Esophagus squamous epithelium (tissue), 5 donors: ENCODE data around the gene CYP2A13. TPM values are rescaled to one million over a fixed set of nuclear protein-coding genes. Genes with fewer than 3 reads are reported as not detected.
"Not testable (repeated sequence)": the region's sequence is repeated elsewhere in the genome, so short reads cannot be mapped to it uniquely, and the experiment has no call there.

Source experiments
- DNase-seq: peaks from one replicate; lab custom pipeline; 2025; lab: John Stamatoyannopoulos, UW
- H3K27ac ChIP-seq, 4 donors: fragments of 200-600 bp; sonication (generic); one replicate each; pipeline ENCODE4 v1.5.1; 2016 to 2019; ENCODE audit warnings: mild to moderate bottlenecking in 1 of 4
- H3K27me3 ChIP-seq, 4 donors: fragments of 200-600 bp; sonication (generic); 1 replicate in 3 of 4; 2 replicates in 1 of 4; pipeline versions ENCODE4 v1.5.1 to v1.6.0; 2017 to 2021; ENCODE audit warnings: antibody characterized with exemption in 1 of 4
- H3K36me3 ChIP-seq, 3 donors: fragments of 200-600 bp; sonication (generic); one replicate each; pipeline ENCODE4 v1.5.1; 2016 to 2019
- H3K4me1 ChIP-seq, 3 donors: fragments of 200-600 bp; sonication (generic); one replicate each; pipeline ENCODE4 v1.5.1; 2017 to 2019
- H3K4me3 ChIP-seq, 4 donors: fragments of 200-600 bp; sonication (generic); 1 replicate in 3 of 4; 2 replicates in 1 of 4; pipeline ENCODE4 v1.5.1; 2016 to 2019; ENCODE audit warnings: mild to moderate bottlenecking in 2 of 4, moderate library complexity in 1 of 4
- H3K9me3 ChIP-seq, 3 donors: fragments of 200-600 bp; sonication (generic); one replicate each; pipeline ENCODE4 v1.5.1; 2016 to 2019
- CTCF ChIP-seq, 6 experiments: fragments of 450-650 bp in 4 of 6; fragments of 200-600 bp in 2 of 6; sonication (generic) in 2 of 6; IDR thresholded peaks; one replicate each; pipeline ENCODE4 v1.5.1; 2016 to 2019; ENCODE audit warnings: antibody characterized with exemption in 6 of 6, mild to moderate bottlenecking in 4 of 6, moderate library complexity in 4 of 6
- POLR2A ChIP-seq, 4 donors: fragments of 450-650 bp; IDR thresholded peaks; one replicate each; pipeline ENCODE4 v1.6.1; 2017; ENCODE audit warnings: antibody characterized with exemption in 4 of 4, mild to moderate bottlenecking in 4 of 4, moderate library complexity in 3 of 4
- WGBS, 2 donors: methylation state at CpG; one replicate each; pipeline ENCODE4 v1.1.5; 2018; 5-methylcytosine and 5-hydroxymethylcytosine counted together
- intact Hi-C: fragments of 100-400 bp; cut with DNase I; formaldehyde crosslinking; loops from one replicate; pipeline ENCODE4 v1.15.0; 2022
- total RNA-seq, 4 donors: library from RNA; depleted of rRNA; stranded (reverse); fragments of >200 nt; gene quantifications; one replicate each; pipeline ENCODE4 v1.1.0, GENCODE V29; 2016
- donor health status: DM: yes; HTN: yes; CAD: no.

Gene CYP2A13
- total RNA-seq, 4 donors from 2014 or later = not detected

GRCh38 chr19:41095703-41096102 is 7.5 kb downstream of the CYP2A13 start:
- intact Hi-C loops = no loop called here
- Histone ChIP-seq H3K27ac (no peak overlapping the region), H3K9me3 (peaks cover 0 to 10% (median 0%) of the 10 kb centered on the region in 3 donors), H3K4me3 (no peak overlapping the region), H3K36me3 (no peaks in the 10 kb centered on the region), H3K4me1 (no peaks in the 10 kb centered on the region), H3K27me3 (peaks cover 0 to 71% (median 0%) of the 10 kb centered on the region in 4 donors)
- WGBS, 2 donors = 26 to 76% methylated on average over 4 to 8 of the region's 15 CpGs
- no peak for DNase-seq
- TF ChIP-seq CTCF (IDR thresholded peaks at IDR 0.05) (no peak), POLR2A (IDR thresholded peaks at IDR 0.05) (no peak)

GRCh38 chr19:41096353-41096752 is 8.1 kb downstream of the CYP2A13 start:
- peaks cover 0 to 10% (median 0%) of the 10 kb centered on the region in 3 donors for H3K9me3 ChIP-seq
- H3K27me3 ChIP-seq = peaks cover 0 to 68% (median 0%) of the 10 kb centered on the region in 4 donors
- no peak for DNase-seq
- no peaks in the 10 kb centered on the region for H3K4me1 ChIP-seq
- no peaks in the 10 kb centered on the region for H3K36me3 ChIP-seq
- H3K27ac ChIP-seq = no peak overlapping the region
- intact Hi-C loops = no loop called here
- H3K4me3 ChIP-seq = no peak overlapping the region
- no peak for TF ChIP-seq POLR2A (IDR thresholded peaks at IDR 0.05)
- no peak for TF ChIP-seq CTCF (IDR thresholded peaks at IDR 0.05)
- WGBS, 2 donors = 66 to 77% methylated on average over 7 of the region's 7 CpGs

GRCh38 chr19:41097302-41097701 is 9.1 kb downstream of the CYP2A13 start:
- Histone ChIP-seq H3K36me3 (no peaks in the 10 kb centered on the region), H3K4me3 (no peak overlapping the region), H3K4me1 (no peaks in the 10 kb centered on the region), H3K27ac (no peak overlapping the region), H3K9me3 (peaks cover 0 to 14% (median 0%) of the 10 kb centered on the region in 3 donors), H3K27me3 (peaks cover 0 to 58% (median 0%) of the 10 kb centered on the region in 4 donors)
- TF ChIP-seq CTCF (IDR thresholded peaks at IDR 0.05) = no peak
- no peak for TF ChIP-seq POLR2A (IDR thresholded peaks at IDR 0.05)
- 59 to 66% methylated on average over 2 of the region's 2 CpGs for whole genome bisulfite sequencing, 2 donors
- no peak for DNase-seq
- intact Hi-C loops = no loop called here

GRCh38 chr19:41098762-41099161 is 10.5 kb downstream of the CYP2A13 start:
- Histone ChIP-seq H3K4me3 (no peak overlapping the region), H3K4me1 (no peaks in the 10 kb centered on the region), H3K36me3 (no peaks in the 10 kb centered on the region), H3K9me3 (peaks cover 0 to 22% (median 0%) of the 10 kb centered on the region in 3 donors), H3K27ac (no peak overlapping the region), H3K27me3 (peaks cover 0 to 45% (median 0%) of the 10 kb centered on the region in 4 donors)
- intact Hi-C loops = no loop called here
- no peak for TF ChIP-seq CTCF (IDR thresholded peaks at IDR 0.05)
- no peak for TF ChIP-seq POLR2A (IDR thresholded peaks at IDR 0.05)
- DNase-seq = no peak
- 50 to 60% methylated on average over 1 to 4 of the region's 5 CpGs for WGBS, 2 donors

GRCh38 chr19:41102210-41102609 is 14.0 kb downstream of the CYP2A13 start:
- DNase-seq, intact Hi-C loops, H3K4me1 ChIP-seq, H3K36me3 ChIP-seq, H3K4me3 ChIP-seq, H3K27ac ChIP-seq: not testable (repeated sequence)
- 70 to 92% methylated on average over 1 of the region's 1 CpG for WGBS, 2 donors
- Histone ChIP-seq H3K27me3 (peaks cover 0 to 16% (median 0%) of the 10 kb centered on the region in 4 donors), H3K9me3 (peaks cover 0 to 22% (median 0%) of the 10 kb centered on the region in 3 donors)

GRCh38 chr19:41106177-41106576 is 17.9 kb downstream of the CYP2A13 start:
- no peaks in the 10 kb centered on the region for H3K27me3 ChIP-seq
- no peaks in the 10 kb centered on the region for H3K4me1 ChIP-seq
- no peak for TF ChIP-seq POLR2A (IDR thresholded peaks at IDR 0.05)
- no peak for TF ChIP-seq CTCF (IDR thresholded peaks at IDR 0.05)
- intact Hi-C loops = no loop called here
- 60 to 86% methylated on average over 3 of the region's 3 CpGs for WGBS, 2 donors
- H3K9me3 ChIP-seq = peaks cover 0 to 12% (median 0%) of the 10 kb centered on the region in 3 donors
- H3K27ac ChIP-seq = no peak overlapping the region
- no peaks in the 10 kb centered on the region for H3K36me3 ChIP-seq
- no peak overlapping the region for H3K4me3 ChIP-seq
- DNase-seq = no peak
